ENCODE results near the gene ZBED1. TPM values are rescaled to one million over a fixed set of nuclear protein-coding genes. Genes with fewer than 3 reads are reported as not detected.
A peak's percentile ranks its signal among the peaks of the same experiment; 100 is the strongest.

ZBED1 gene
- total and polyA plus RNA-seq, 9 of the 15 experiments (the other 6 are each of a cell fraction or from before 2014, with no cell fraction given), result 0.61 to 27.6 (median 13.9) TPM

DNA sequence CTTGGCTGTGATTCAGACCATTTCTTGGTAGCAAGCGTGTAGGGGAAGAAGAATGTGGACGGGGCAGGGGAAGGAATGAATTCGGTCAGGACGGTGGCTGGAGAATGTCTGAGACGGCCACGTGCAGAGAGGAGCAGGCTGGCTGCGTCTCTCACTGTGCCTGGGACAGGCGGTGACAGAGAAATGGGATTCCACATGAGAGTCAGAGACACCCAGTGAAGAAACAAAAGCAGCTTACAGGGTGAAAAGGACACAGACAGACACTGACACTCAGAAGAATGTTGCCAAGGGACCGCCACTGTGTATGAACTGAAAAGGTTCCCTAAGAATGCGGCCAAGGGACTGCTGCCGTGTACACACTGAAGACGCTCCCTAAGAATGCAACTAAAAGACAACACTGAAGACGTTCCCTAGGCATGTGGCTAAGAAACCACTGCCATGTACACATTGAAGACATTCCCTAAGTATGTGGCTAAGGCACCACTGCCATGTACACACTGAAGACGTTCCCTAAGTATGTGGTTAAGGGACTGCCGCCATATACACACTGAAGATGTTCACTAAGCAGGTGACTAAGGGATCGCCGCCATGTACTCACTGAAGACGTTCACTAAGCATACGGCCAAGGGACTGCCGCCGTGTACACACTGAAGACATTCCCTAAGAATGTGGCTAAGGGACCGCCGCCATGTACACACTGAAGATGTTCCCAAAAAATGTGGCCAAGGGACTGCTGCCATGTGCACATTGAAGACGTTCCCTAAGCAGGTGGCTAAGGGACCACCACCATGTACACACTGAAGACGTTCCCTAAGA is 49.1 kb downstream of the ZBED1 start (continued):
- peak in 1 of 3 experiments; percentile 58 for TF ChIP-seq YY1 (IDR thresholded peaks at IDR 0.05; ENCODE audit: borderline replicate concordance in 1 of 3, control insufficient read depth in 1 of 3, extremely low read depth in 1 of 3, insufficient read depth in 3 of 3, insufficient read length in 1 of 3, insufficient replicate concordance in 2 of 3, low read depth in 1 of 3, low read length in 2 of 3)
- peak; percentile 28; the same call in 1 of the 2 replicates for TF ChIP-seq CBFA2T3 (IDR thresholded peaks at IDR 0.05)
- TF ChIP-seq, protein P1, sequence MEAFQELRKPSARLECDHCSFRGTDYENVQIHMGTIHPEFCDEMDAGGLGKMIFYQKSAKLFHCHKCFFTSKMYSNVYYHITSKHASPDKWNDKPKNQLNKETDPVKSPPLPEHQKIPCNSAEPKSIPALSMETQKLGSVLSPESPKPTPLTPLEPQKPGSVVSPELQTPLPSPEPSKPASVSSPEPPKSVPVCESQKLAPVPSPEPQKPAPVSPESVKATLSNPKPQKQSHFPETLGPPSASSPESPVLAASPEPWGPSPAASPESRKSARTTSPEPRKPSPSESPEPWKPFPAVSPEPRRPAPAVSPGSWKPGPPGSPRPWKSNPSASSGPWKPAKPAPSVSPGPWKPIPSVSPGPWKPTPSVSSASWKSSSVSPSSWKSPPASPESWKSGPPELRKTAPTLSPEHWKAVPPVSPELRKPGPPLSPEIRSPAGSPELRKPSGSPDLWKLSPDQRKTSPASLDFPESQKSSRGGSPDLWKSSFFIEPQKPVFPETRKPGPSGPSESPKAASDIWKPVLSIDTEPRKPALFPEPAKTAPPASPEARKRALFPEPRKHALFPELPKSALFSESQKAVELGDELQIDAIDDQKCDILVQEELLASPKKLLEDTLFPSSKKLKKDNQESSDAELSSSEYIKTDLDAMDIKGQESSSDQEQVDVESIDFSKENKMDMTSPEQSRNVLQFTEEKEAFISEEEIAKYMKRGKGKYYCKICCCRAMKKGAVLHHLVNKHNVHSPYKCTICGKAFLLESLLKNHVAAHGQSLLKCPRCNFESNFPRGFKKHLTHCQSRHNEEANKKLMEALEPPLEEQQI (IDR thresholded peaks at IDR 0.05), result peak; percentile 80
- TF ChIP-seq AFF1 (IDR thresholded peaks at IDR 0.05; ENCODE audit: low read depth in 1 of 2, partially characterized antibody in 2 of 2), result peak in 1 of 2 experiments; percentile 78
- peak; percentile 64 for TF ChIP-seq ZNF766 (CRISPR knock-in tag; conservative IDR thresholded peaks at IDR 0.05)
- TF ChIP-seq E2F8 (IDR thresholded peaks at IDR 0.05; ENCODE audit: low read depth, partially characterized antibody), result peak; percentile 21
- 0 out of 2 replicates have a peak, but pooled peaks have one; percentile 19 for TF ChIP-seq ZNF592 (IDR thresholded peaks at IDR 0.05)
- TF ChIP-seq IRF9 (tag; IDR thresholded peaks at IDR 0.05), result no peak
- no peak for TF ChIP-seq TAF15 (IDR thresholded peaks at IDR 0.05; ENCODE audit: low read depth, low read length)
